BLaER1 treated with 17β-estradiol and CSF1 and Interleukin-3, amounts not matched to agents 10 nM and 100 nM (cell line): Measurements from ENCODE around the gene FABP3.

Source experiments
- H3K27ac ChIP-seq, 11 experiments: shearing (Covaris generic); formaldehyde crosslinking; 2 replicates each; pipeline ENCODE4 v1.8.1; 2022
- H3K27me3 ChIP-seq, 11 experiments: shearing (Covaris generic); formaldehyde crosslinking; 2 replicates each; pipeline ENCODE4 v1.8.1; 2022
- H3K36me3 ChIP-seq, 11 experiments: shearing (Covaris generic); formaldehyde crosslinking; 2 replicates each; pipeline ENCODE4 v1.8.1; 2022
- H3K4me1 ChIP-seq, 10 experiments: shearing (Covaris generic); formaldehyde crosslinking; 2 replicates each; pipeline ENCODE4 v1.8.1; 2022
- H3K4me2 ChIP-seq, 11 experiments: shearing (Covaris generic); formaldehyde crosslinking; 2 replicates each; pipeline ENCODE4 v1.8.1; 2022
- H3K4me3 ChIP-seq, 10 experiments: shearing (Covaris generic); formaldehyde crosslinking; 2 replicates each; pipeline ENCODE4 v1.8.1; 2022
- H3K9ac ChIP-seq, 11 experiments: shearing (Covaris generic); formaldehyde crosslinking; 2 replicates each; pipeline ENCODE4 v1.8.1; 2022
- H3K9me3 ChIP-seq, 11 experiments: shearing (Covaris generic); formaldehyde crosslinking; replicated peaks in 1 of 11; 2 replicates each; pipeline ENCODE4 v1.8.1; 2022
- H4K20me1 ChIP-seq, 11 experiments: shearing (Covaris generic); formaldehyde crosslinking; 2 replicates each; pipeline ENCODE4 v1.8.1; 2022
- Cebpa-rat ChIP-seq, 11 experiments: shearing (Covaris generic); IDR thresholded peaks; 2 replicates each; pipeline ENCODE4 v1.8.1; 2022

Gene FABP3

GRCh38 chr1:31326461-31326860 is 46.4 kb downstream of the FABP3 start:
- Histone ChIP-seq H4K20me1 (peaks cover 0 to 19% (median 7%) of the 10 kb centered on the region in 11 experiments; a peak in 6 of 22 replicates), H3K27ac (no peak overlapping the region), H3K27me3 (no peaks in the 10 kb centered on the region), H3K9ac (no peak overlapping the region), H3K36me3 (peaks cover 24 to 58% (median 37%) of the 10 kb centered on the region in 11 experiments), H3K4me1 (no peaks in the 10 kb centered on the region), H3K4me2 (no peak overlapping the region), H3K9me3 (peaks cover 0 to 2% (median 0%) of the 10 kb centered on the region in 11 experiments; a peak in 3 of 22 replicates), H3K4me3 (no peak overlapping the region)
- no peak for TF ChIP-seq Cebpa-rat (IDR thresholded peaks at IDR 0.05)

GRCh38 chr1:31324992-31325391 is 47.9 kb downstream of the FABP3 start:
- no peak overlapping the region for H3K27ac ChIP-seq
- H3K27me3 ChIP-seq = no peaks in the 10 kb centered on the region
- H3K9ac ChIP-seq = no peak overlapping the region
- H3K4me2 ChIP-seq = no peak overlapping the region
- H4K20me1 ChIP-seq = peaks cover 0 to 19% (median 7%) of the 10 kb centered on the region in 11 experiments; a peak in 5 of 22 replicates
- H3K9me3 ChIP-seq = peaks cover 0 to 16% (median 0%) of the 10 kb centered on the region in 11 experiments; a peak in 7 of 22 replicates
- no peak for TF ChIP-seq Cebpa-rat (IDR thresholded peaks at IDR 0.05)
- no peaks in the 10 kb centered on the region for H3K4me1 ChIP-seq
- peaks cover 37 to 64% (median 49%) of the 10 kb centered on the region in 11 experiments for H3K36me3 ChIP-seq
- no peak overlapping the region for H3K4me3 ChIP-seq

- H3K9ac ChIP-seq = no peak overlapping the region
- H3K4me2 ChIP-seq = no peak overlapping the region
- no peaks in the 10 kb centered on the region for H3K4me1 ChIP-seq
- H3K27ac ChIP-seq = no peak overlapping the region
- H3K36me3 ChIP-seq = peaks cover 44 to 73% (median 58%) of the 10 kb centered on the region in 11 experiments
- H3K4me3 ChIP-seq = no peak overlapping the region
- H3K9me3 ChIP-seq = peaks cover 0 to 18% (median 0%) of the 10 kb centered on the region in 11 experiments; a peak in 7 of 22 replicates
- peaks cover 0 to 19% (median 7%) of the 10 kb centered on the region in 11 experiments; a peak in 5 of 22 replicates for H4K20me1 ChIP-seq
- H3K27me3 ChIP-seq = no peaks in the 10 kb centered on the region
- no peak for TF ChIP-seq Cebpa-rat (IDR thresholded peaks at IDR 0.05)
Measured at GRCh38 chr1:31324093-31324492, 48.8 kb downstream of the FABP3 start.

GRCh38 chr1:31318146-31318545 is 54.7 kb downstream of the FABP3 start:
- Histone ChIP-seq H3K36me3 (peaks cover 87 to 100% (median 96%) of the 10 kb centered on the region in 11 experiments), H3K4me1 (no peaks in the 10 kb centered on the region), H3K27me3 (no peaks in the 10 kb centered on the region)

GRCh38 chr1:31315902-31316301 is 57.0 kb downstream of the FABP3 start:
- Histone ChIP-seq H3K27me3 (no peaks in the 10 kb centered on the region), H3K9me3 (peaks cover 0 to 11% (median 0%) of the 10 kb centered on the region in 11 experiments; a peak in 7 of 22 replicates), H4K20me1 (0 out of 22 replicates have a peak, but pooled peaks cover 0 to 4% (median 0%) of the 10 kb centered on the region in 11 experiments), H3K4me1 (no peaks in the 10 kb centered on the region), H3K9ac (no peak overlapping the region), H3K36me3 (peaks cover 95 to 100% (median 99%) of the 10 kb centered on the region in 11 experiments), H3K27ac (no peak overlapping the region), H3K4me3 (no peak overlapping the region), H3K4me2 (no peak overlapping the region)
- no peak for TF ChIP-seq Cebpa-rat (IDR thresholded peaks at IDR 0.05)

More at GRCh38 chr1:31318146-31318545, 54.7 kb downstream of the FABP3 start:
- Histone ChIP-seq H3K4me3 (no peak overlapping the region), H3K27ac (no peak overlapping the region), H4K20me1 (peaks cover 0 to 3% (median 0%) of the 10 kb centered on the region in 11 experiments; a peak in 1 of 22 replicates), H3K9ac (no peak overlapping the region), H3K4me2 (no peak overlapping the region), H3K9me3 (peaks cover 0 to 18% (median 0%) of the 10 kb centered on the region in 11 experiments; a peak in 7 of 22 replicates)
- no peak for TF ChIP-seq Cebpa-rat (IDR thresholded peaks at IDR 0.05)
